ENCODE measurements around the gene IFITM5. TPM values are rescaled to one million over a fixed set of nuclear protein-coding genes. Genes with fewer than 3 reads are reported as not detected.

Gene IFITM5
- total RNA-seq, 1 experiment from 2014 or later: not detected

DNA sequence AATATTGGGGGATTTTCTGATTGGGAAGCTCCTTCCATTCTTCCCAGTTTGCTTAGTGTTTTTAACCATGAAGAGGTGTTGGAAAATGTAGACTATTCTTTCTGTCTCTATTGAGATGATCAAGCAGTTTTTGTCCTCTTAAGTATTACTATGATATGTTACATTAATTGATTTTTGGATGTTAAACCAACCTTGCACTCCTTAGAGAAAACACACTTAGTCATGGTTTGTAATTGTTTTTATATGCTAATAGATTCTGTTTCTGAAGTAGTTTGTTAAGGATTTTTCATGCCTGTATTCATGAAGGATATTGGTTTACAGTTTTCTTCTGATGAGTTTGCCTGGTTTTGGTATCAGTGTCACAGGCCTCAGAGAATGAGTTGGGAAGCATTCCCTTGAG lies 23.1 kb downstream of the IFITM5 start:
- Histone ChIP-seq H3K79me2 (ENCODE audit: insufficient read depth, low read length) (no peaks in the 10 kb centered on the region), H4K5ac (ENCODE audit: insufficient read length, low read depth, low read length) (no peak overlapping the region), H3K9me3 (ENCODE audit: control insufficient read depth, low read depth, low read length) (no peaks in the 10 kb centered on the region), H4K91ac (ENCODE audit: insufficient read length, low read depth, low read length) (no peak overlapping the region), H2BK5ac (ENCODE audit: insufficient read length, low read length) (no peak overlapping the region), H4K8ac (replicated peaks; ENCODE audit: insufficient read length, low read depth, low read length) (no peak overlapping the region), H3T11ph (ENCODE audit: low read length) (no peak overlapping the region), H3K23ac (ENCODE audit: insufficient read length, low read depth, low read length) (no peak overlapping the region), H3K4me2 (ENCODE audit: insufficient read depth, insufficient read length, low read length) (no peak overlapping the region), H3K4me1 (ENCODE audit: insufficient read depth, low read length) (no peaks in the 10 kb centered on the region), H2AFZ (ENCODE audit: low read length) (no peak overlapping the region), H3K79me1 (ENCODE audit: insufficient read depth, low read depth, low read length, poor library complexity, severe bottlenecking) (no peaks in the 10 kb centered on the region), H3K56ac (ENCODE audit: insufficient read length, low read depth, low read length) (no peak overlapping the region), H3K9ac (ENCODE audit: extremely low read depth, insufficient read length, low read length) (no peak overlapping the region), H3K23me2 (ENCODE audit: insufficient read length, low read depth, low read length, poor library complexity, severe bottlenecking) (no peaks in the 10 kb centered on the region), H3K27me3 (ENCODE audit: insufficient read depth, low read length) (no peaks in the 10 kb centered on the region), H2BK120ac (ENCODE audit: low read depth, low read length, poor library complexity, severe bottlenecking) (no peak overlapping the region), H3K14ac (ENCODE audit: insufficient read depth, low read length) (no peak overlapping the region), H4K20me1 (ENCODE audit: control insufficient read depth, insufficient read depth, insufficient read length) (no peaks in the 10 kb centered on the region), H3K18ac (ENCODE audit: insufficient read length, low read depth, low read length) (no peak overlapping the region), H2AK5ac (ENCODE audit: insufficient read length, low read length) (no peak overlapping the region), H3K4ac (ENCODE audit: low read depth, low read length) (no peak overlapping the region), H2BK12ac (ENCODE audit: insufficient read length, low read depth, low read length) (no peak overlapping the region), H2BK15ac (ENCODE audit: low read depth, low read length) (no peak overlapping the region), H3K27ac (ENCODE audit: insufficient read length, low read depth, low read length) (no peak overlapping the region), H2BK20ac (ENCODE audit: low read depth, low read length, poor library complexity, severe bottlenecking) (no peak overlapping the region)
- TF ChIP-seq, protein P1, sequence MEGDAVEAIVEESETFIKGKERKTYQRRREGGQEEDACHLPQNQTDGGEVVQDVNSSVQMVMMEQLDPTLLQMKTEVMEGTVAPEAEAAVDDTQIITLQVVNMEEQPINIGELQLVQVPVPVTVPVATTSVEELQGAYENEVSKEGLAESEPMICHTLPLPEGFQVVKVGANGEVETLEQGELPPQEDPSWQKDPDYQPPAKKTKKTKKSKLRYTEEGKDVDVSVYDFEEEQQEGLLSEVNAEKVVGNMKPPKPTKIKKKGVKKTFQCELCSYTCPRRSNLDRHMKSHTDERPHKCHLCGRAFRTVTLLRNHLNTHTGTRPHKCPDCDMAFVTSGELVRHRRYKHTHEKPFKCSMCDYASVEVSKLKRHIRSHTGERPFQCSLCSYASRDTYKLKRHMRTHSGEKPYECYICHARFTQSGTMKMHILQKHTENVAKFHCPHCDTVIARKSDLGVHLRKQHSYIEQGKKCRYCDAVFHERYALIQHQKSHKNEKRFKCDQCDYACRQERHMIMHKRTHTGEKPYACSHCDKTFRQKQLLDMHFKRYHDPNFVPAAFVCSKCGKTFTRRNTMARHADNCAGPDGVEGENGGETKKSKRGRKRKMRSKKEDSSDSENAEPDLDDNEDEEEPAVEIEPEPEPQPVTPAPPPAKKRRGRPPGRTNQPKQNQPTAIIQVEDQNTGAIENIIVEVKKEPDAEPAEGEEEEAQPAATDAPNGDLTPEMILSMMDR (conservative IDR thresholded peaks at IDR 0.05): no peak
- Mint-ChIP-seq H3K4me3 (no peak overlapping the region), H3K9me3 (peaks cover 3% of the 10 kb centered on the region in 2 experiments; a peak in 3 of 5 replicates), H3K27ac (no peak overlapping the region), H3K4me1 (peaks cover 21 to 28% of the 10 kb centered on the region in 2 experiments), H3K27me3 (ENCODE audit: low read depth) (peaks cover 7% of the 10 kb centered on the region), H3K36me3 (ENCODE audit: insufficient read depth in 1 of 3, low read depth in 3 of 3) (no peaks in the 10 kb centered on the region)
- DNase-seq: no peak
